ENCODE data around the gene IQCF5. TPM values are rescaled to one million over a fixed set of nuclear protein-coding genes. Genes with fewer than 3 reads are reported as not detected.

The IQCF5 gene
- total and polyA plus RNA-seq, 2 of the 4 experiments (the other 2 are of a cell fraction) = not detected

GRCh38 chr3:51894939-51895338, 19.5 kb upstream of the IQCF5 start:
- no peaks in the 10 kb centered on the region for H3K9me3 ChIP-seq (ENCODE audit: control insufficient read depth, insufficient read depth, low read length)
- H3K56ac ChIP-seq (ENCODE audit: extremely low read depth, insufficient read depth, low read length) = no peak overlapping the region
- no peaks in the 10 kb centered on the region for H3K79me1 ChIP-seq (ENCODE audit: low read depth in 1 of 2, low read length in 2 of 2)
- BruUV-seq (replicated peaks) = no TSS peak
- no peak overlapping the region for H2AK9ac ChIP-seq (replicated peaks; ENCODE audit: low read depth, low read length, poor library complexity)
- H2AK5ac ChIP-seq (ENCODE audit: low read depth, low read length) = no peak overlapping the region
- no peaks in the 10 kb centered on the region for H3K4me1 ChIP-seq (ENCODE audit: control insufficient read depth, insufficient read depth, low read length)
- in situ Hi-C loops (cut with MboI; ENCODE audit: low sequenced_read_pairs) = no loop called here
- 87% methylated on average over 12 of the region's 16 CpGs; no CpG with 5 or more reads in 1 of the 2 experiments for WGBS, 2 experiments (ENCODE audit: extremely low coverage in 2 of 2, insufficient read length in 1 of 2)
- H3K18ac ChIP-seq (ENCODE audit: low read depth, low read length) = no peak overlapping the region
- DNase-seq (no peak), ATAC-seq (ENCODE audit: low read depth) (no peak)
- no peak overlapping the region for H3K23ac ChIP-seq (ENCODE audit: low read depth, low read length)
- H4K5ac ChIP-seq (ENCODE audit: low read depth, low read length) = no peak overlapping the region
- intact Hi-C loops (cut with micrococcal nuclease) = no loop called here
- H2BK5ac ChIP-seq (ENCODE audit: low read depth, low read length, poor library complexity, severe bottlenecking) = no peak overlapping the region
- no peak for TF ChIP-seq RCOR1 (IDR thresholded peaks at IDR 0.05; ENCODE audit: insufficient replicate concordance, low read length)
- no peak for TF ChIP-seq CTCF (conservative IDR thresholded peaks at IDR 0.05; ENCODE audit: low read depth, low read length)
- TF ChIP-seq POLR2A (IDR thresholded peaks at IDR 0.05; ENCODE audit: low read depth, low read length) = no peak
- TF ChIP-seq ELK1 (IDR thresholded peaks at IDR 0.05; ENCODE audit: borderline replicate concordance, low read depth, low read length) = no peak
- H2BK20ac ChIP-seq (ENCODE audit: low read depth, low read length) = no peak overlapping the region
- H3K14ac ChIP-seq (replicated peaks; ENCODE audit: low read depth, low read length) = no peak overlapping the region
- no peak overlapping the region for H2BK15ac ChIP-seq (ENCODE audit: low read depth, low read length)
- H3K36me3 ChIP-seq (ENCODE audit: control insufficient read depth, insufficient read depth, low read length) = no peaks in the 10 kb centered on the region
- H4K8ac ChIP-seq (ENCODE audit: low read depth in 2 of 2, low read length in 2 of 2) = no peak overlapping the region
- no peak overlapping the region for H3K4ac ChIP-seq (ENCODE audit: low read depth, low read length)
- H2AFZ ChIP-seq (replicated peaks; ENCODE audit: low read length, poor library complexity) = no peak overlapping the region
- H2BK120ac ChIP-seq (ENCODE audit: low read depth, low read length) = no peak overlapping the region
- H3K27me3 ChIP-seq (ENCODE audit: control insufficient read depth, insufficient read depth, low read length) = peaks cover 6% of the 10 kb centered on the region; the same call in 1 of the 2 replicates
- H3K9me1 ChIP-seq (ENCODE audit: insufficient read depth, low read length) = no peaks in the 10 kb centered on the region
- H4K91ac ChIP-seq (ENCODE audit: insufficient read depth, low read depth, low read length) = no peak overlapping the region
- CTCF ChIA-PET = no interaction called here
- dilution Hi-C loops (cut with HindIII; ENCODE audit: low sequenced_read_pairs, unreplicated experiment) = no loop called here
- H3K27ac ChIP-seq (ENCODE audit: insufficient read depth, low read length) = no peak overlapping the region
- H4K20me1 ChIP-seq (ENCODE audit: insufficient read depth, low read length) = no peaks in the 10 kb centered on the region
- H3K9ac ChIP-seq (ENCODE audit: low read depth, low read length) = no peak overlapping the region
- H3K4me3 ChIP-seq (ENCODE audit: insufficient read depth, low read depth, low read length) = no peak overlapping the region
- H3K4me2 ChIP-seq (ENCODE audit: low read depth, low read length) = no peak overlapping the region
- POLR2A ChIA-PET (ENCODE audit: unreplicated experiment) = no interaction called here
